NCI-H226 (cell line): ENCODE data around the gene SMPX.

Experiments
- DNase-seq: peaks from one replicate; pipeline ENCODE4 v3.0.0-alpha.2; 2015

The SMPX gene

DNA sequence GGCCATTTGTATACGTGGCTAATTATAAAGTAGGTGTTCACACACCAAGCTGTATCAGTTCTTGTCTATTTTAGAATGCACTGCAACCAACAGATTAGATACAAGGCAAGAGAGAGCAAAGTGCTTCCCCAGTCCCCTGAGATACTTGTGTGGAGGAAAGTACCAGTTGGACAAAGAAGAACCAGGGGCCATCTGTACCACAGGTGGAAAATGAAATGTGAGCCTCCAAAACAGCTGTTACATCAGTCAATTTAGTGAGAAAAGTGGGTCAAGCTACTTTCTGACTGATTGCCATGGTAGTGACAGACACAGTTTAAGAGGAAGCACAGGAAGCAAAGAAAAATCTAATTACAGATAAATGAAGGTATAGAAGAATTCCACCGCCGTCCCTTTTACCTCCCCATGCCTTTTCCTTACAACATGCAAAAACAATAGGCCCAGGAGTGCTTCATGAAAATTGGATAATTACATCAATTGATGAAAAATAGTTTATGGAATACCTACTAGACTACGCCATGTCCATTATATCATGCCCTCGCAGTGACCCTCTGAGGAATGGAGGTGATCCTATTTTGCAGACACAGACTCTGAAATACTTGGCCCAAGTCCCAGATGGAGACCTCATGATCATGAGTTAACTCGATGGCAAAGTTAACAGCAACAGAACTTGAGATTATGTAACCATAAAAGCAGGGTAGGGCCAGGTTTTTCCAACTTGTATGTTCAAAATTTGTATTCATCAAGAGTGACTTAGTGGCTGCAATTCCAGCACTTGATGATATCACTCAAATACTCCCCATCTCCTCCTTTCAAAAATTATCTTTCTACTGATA lies 15.8 kb downstream of the SMPX start:
- DNase-seq: peak; percentile 10

DNA sequence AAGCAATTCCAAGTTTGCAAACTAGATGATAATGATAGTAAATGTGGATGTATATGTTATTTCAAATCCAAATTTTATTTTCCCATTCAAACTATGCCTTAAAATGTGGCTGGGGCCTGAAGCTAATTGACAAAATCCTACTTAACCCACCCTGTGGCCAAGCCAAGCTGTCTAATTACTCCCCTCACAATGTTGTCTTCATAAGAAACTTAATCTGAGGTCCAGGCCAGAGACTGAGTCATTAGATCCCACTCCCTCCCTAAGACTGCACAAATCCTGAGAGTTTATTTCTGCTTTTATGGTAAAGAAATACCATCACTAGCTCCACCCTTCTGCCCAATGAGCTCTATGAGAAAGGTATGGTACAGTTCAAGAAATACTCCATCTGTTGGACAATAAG lies 16.6 kb downstream of the SMPX start:
- no peak for DNase-seq

DNA sequence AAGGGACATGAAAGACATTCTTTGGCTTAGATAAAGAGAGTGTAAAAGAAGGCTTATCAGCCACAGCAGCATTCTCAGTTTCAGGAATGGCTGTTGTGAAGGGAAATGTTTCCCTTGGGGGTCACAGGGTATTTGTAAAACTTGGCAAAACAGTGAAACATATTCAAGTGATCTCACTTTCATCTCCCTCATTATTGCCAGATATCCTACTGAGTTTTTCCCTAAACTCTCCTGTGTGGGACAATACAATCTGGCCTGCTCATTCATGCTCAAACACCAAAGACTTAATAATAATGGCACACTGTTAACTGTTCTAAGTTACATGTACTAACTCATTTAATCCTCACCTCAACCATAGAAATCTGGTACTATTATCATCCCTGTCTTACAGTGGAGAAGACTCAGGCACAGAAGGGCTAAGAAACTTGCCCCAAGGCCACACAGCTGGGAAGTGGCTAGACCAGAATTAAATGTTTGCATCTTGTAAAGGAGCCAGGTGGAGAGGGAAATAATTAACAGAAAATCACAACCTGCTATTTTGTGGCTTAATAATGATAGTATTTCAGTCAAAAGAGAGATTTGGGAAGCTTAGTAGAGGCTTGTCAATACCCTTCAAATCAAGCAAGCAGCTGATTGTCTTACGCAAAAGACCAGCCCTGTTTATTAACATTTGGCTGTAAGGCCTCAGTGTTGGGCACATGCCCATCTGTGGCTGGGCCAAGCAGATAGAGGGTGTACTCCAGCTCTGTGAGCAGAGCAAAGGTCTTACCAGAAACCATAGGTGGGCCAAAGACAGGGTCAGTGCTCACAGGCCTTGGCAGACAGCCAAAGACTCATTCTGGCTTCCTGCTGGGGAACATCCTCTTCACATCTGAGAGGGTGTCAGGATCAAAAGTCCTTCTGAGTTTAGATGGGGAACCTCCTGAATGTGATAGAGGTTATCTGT lies 17.3 kb downstream of the SMPX start:
- DNase-seq: no peak

- DNase-seq: no peak
These were observed 19.0 kb downstream of the SMPX start for GRCh38 chrX:21738950-21739287.

GRCh38 chrX:21738210-21738949 lies 19.5 kb downstream of the SMPX start:
- no peak for DNase-seq

GRCh38 chrX:21735768-21736127 lies 22.2 kb downstream of the SMPX start:
- no peak for DNase-seq

DNA sequence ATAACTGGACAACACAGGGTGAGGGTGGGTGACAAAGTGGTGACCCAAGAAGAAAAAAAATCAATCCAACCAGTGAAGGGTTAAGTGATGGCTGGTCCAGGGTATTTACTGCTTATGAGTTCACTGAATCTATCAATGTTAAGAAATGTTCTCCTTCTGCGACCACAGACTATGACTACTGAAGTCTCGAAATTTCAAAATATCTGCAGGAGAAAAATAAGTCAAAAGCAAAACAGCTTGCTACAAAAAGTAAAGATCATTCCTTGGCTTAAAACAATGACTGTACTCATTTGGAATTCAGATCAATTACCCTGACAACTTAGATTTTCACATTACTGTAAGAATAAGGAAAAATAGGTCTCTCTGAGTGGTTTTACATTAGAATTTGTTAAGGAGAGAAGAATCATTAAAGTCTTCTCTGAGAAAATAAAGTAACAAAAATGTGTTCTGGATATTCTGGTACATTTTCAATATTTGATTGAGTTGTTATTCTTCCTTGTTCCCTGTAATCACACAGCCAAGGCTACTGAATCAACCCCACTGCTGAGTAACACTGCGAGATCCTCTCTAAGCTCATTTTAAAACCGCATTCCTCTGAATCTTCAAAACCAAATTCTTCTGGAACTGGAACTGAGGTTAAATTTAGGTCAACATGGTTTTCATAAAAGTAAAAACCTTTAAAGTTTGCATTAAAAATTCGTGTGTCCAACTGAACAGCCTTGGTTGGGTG lies 22.7 kb downstream of the SMPX start:
- DNase-seq: no peak

DNA sequence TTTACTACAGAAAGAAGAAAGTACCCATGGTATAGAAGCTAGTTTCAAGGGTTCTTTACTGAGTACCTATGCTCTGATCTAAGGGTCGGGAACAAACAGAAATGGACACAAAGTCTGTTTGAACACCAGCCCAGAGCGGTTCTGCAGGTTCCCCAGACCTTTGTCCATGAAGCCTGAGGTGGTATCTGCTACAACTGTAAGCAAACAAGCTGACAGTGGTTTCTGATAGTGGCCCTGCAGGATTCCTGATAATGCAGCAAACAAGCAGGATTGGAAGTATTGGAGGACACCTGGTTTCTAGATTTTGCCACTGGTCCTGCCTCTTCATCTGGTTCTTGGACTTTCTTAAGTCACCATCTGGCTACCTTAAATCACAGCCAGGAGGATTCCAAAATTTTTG lies 23.7 kb downstream of the SMPX start:
- DNase-seq: no peak

DNA sequence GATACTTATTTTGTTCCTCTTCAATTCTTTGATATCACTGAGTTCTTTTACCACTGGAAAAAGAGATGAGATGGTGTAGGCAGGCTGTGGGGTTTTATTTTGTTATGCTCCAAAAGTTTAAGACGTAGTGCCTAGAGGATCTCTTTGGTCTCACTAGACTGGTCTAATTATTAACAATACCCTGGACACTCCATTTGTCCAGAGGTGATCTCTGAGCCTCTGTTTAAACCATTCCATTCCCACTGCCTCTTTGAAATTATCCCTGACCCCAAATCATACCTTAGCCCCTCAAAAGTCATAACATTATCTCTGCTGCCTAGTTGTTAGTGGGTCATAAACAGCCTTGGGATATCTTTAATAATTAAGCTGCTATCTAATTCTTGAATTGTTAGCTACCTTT lies 24.2 kb downstream of the SMPX start:
- DNase-seq: no peak

DNA sequence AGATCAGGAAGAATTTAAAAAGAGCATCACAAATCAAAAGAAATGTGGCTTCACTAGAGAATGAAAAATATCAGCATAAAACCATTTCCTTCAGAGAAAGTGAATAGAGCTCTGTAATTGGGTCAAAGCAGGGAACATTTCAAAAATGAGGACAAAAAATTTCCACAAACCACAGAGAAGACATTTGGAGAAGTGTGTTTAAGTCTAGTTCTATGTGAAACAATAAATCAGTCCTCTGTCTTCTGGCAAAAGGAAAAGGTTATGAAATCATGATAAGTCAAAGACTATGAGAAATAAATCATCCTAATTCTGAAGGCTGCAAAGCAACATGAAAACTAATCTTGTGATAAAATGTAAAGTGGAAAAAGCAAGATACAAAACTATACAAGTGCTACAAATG lies 27.9 kb downstream of the SMPX start:
- DNase-seq: peak; percentile 29

- DNase-seq: no peak
These were observed 29.5 kb downstream of the SMPX start for GRCh38 chrX:21728276-21728968.

DNA sequence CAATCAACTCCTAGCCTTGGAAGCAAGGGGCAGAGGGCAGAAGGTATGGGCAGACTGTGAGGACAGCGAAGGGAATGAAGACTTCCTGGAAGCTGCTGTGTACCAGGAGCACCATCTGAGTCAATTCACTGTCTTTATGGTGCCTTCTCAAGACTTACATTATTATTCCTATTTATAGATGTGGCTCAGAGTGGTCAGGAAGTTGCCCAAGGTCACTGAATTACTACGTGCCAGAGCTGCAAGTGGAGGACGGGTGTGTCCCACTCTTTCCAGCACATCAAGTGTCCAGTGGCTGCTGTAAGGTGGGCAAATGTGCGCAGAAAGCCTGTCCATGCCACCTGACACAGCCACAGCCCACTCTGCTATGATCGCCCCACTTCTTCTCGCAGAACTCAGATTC lies 32.0 kb downstream of the SMPX start:
- DNase-seq: no peak

GRCh38 chrX:21725496-21725895 lies 32.4 kb downstream of the SMPX start:
- peak; percentile 29 for DNase-seq

DNA sequence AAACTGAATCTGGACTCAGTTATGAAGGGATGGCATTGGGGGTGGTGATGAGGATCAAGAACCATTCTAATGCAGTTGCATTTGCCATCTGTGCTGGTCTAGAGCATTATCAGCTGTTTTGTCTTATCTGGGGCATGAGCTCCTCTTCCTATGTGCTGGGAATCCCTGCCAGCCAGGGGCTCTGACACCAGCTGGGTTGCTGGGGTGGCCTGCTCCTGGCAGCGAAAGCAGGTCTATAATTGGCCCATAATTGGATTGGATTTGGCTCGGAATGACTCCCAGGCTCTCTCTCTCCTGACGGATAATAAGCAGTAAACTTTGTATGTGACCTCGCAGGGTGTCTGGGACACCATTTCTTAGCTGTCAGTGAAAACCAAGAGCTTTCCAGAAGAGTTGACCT lies 34.1 kb downstream of the SMPX start:
- no peak for DNase-seq

DNA sequence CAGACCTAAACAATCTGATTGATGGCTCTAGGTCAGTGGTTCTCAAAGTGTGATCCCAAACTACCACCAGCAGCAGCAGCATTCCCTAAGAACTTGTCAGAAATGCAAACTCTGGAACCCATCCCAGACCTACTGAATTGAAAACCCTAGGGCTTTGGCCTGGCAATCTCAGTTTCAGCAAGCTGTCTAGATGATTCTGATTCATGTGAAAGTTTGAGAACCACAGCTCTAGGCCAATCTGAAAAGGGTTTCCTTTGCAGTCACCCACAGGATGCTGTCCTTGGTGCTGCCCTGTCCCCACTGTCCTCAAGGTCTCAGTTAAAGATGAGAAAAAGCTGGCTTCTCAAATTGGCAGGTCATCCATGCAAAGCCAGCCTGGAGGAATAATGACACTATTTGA lies 34.8 kb downstream of the SMPX start:
- no peak for DNase-seq

DNA sequence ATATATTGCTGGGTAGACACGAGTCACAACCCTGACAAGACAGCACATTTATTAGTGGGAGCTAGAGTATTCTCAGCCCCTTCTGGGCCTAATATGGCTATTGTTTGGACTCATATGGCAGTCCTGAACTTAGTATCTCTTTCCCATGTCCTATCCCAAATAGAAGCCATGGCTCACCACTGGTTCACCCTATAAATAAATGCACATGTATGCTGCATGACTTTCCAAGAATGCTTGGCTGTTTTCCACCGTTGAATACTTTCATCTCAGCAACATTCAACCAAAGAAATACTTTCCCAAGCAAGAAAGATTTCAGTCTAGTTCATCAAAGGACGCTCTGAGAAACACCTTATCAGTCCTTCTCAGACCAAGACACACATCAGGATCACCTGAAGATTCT lies 36.7 kb downstream of the SMPX start:
- no peak for DNase-seq

GRCh38 chrX:21718575-21718974 lies 39.3 kb downstream of the SMPX start:
- DNase-seq: no peak

DNA sequence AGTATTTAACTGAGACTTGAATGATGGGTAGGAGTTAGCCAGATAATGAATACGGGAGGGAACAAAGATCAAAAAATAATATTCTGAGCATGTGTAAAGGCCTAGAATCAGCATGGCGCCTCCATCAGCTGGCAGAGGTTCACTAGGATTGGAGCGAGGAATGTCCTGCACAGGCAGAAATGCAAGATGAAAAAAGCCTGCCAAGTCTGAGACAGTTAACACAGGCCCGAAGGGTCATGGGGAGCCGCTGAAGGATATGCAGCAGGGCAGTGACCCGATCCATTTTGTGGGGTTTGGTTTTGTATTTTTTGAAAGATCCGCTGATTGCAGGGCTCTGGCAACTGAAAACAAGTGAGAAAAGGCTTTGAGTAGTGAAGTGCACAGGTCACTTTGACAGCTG lies 40.1 kb downstream of the SMPX start:
- no peak for DNase-seq

DNA sequence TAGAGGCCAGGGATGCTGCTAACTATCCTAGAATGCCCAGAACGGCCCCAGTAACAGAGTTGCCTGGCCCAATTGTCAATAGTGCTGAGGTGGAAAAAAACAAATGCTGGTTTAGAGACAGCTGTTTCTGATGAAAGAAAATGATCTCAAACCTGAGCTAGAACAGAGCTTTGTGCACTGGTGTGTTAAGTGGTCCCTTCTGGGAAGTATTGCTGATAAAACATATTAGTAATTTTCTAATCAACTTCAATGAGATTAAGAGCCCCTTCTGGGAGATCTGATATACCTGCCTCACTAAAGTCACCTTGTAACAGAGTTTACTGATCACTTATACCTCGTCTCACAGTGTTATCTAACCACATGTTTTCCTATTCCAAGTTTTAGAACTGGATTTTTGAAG lies 42.1 kb downstream of the SMPX start:
- no peak for DNase-seq

- DNase-seq: no peak
These were observed 42.6 kb downstream of the SMPX start for GRCh38 chrX:21715337-21715736.

GRCh38 chrX:21711848-21712197 lies 46.1 kb downstream of the SMPX start:
- DNase-seq: no peak

DNA sequence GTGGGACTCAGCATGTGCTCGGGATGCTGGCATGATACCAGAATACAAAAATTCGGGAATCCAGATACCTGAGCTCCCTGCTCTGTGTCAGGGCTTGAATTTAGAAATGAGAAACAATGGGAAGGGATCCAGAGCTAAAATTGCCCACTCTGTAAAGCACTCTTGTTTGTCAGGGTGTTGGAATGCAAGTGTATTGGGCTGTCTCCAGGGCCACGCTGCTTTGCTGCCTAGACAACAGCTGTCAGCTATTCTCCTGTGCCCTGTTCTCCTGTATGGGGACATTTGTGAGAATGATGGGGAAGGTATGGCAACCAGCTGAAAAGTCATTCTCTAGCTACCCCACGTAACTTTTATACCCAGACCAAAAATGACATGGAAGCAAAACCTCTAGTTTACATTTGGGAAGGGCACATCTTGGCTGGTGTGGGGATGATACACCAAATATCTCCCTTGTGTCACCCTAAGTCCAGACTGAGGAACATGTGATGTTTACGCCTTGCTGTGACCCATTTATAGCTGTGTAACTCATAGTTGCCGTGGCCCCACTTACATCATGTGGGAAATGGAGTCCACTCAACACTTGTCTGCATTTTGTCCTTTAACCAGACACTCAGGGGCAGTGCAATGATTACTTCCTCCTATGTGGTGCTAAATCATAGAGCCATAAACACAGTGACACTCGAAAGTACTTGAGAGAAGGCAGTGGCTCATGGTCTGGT lies 46.6 kb downstream of the SMPX start:
- no peak for DNase-seq
